ENCODE data around the gene THAP7.

Gene THAP7

DNA sequence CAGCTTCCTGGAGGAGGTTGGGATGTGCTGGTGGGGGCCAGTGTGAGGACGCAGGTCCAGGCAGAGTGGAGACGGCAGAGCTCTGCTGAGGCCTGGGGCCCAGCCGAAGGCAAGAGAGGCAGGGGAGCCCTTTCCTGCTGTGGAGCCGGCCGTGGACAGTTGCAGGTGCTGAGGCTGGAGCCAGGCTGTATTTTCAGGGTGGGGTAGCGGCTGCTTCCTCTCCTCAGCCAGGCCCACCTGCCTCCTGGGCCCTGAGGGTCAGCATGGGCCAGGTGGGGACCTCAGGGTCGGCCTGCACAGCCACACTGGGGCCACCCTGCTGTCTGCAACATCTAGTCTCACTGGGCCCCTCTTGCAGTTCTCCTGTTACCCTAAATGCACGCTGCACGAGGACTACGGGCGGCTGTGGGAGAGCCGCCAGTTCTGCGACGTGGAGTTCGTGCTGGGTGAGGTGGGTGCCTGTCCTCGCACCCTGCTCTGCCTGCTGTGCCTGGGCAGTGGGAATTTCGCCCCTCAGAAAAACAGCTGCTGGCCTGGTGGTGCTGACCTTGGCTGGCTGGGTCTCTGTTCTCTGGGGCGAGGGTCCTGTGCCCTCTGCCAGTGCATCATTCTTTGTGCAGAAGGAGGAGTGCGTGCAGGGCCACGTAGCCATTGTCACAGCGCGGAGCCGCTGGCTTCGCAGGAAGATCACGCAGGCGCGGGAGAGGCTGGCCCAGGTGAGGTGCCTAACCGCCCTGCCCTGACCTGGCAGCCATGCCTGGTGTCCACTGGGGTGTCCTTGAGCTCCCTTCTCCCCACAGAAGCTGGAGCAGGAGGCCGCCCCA, 8.4 kb downstream of the THAP7 start:
- peaks cover 37% of the 10 kb centered on the region for H3K36me3 ChIP-seq (ENCODE audit: control insufficient read depth, insufficient read depth, low read length)

GRCh38 chr22:20992456-20993303, 9.2 kb downstream of the THAP7 start:
- H3K36me3 ChIP-seq (ENCODE audit: control insufficient read depth, insufficient read depth, low read length), result peaks cover 37% of the 10 kb centered on the region
- H3K27me3 ChIP-seq (replicated peaks; ENCODE audit: control insufficient read depth, insufficient read depth, low read length), result no peaks in the 10 kb centered on the region
- TF ChIP-seq, protein P1, sequence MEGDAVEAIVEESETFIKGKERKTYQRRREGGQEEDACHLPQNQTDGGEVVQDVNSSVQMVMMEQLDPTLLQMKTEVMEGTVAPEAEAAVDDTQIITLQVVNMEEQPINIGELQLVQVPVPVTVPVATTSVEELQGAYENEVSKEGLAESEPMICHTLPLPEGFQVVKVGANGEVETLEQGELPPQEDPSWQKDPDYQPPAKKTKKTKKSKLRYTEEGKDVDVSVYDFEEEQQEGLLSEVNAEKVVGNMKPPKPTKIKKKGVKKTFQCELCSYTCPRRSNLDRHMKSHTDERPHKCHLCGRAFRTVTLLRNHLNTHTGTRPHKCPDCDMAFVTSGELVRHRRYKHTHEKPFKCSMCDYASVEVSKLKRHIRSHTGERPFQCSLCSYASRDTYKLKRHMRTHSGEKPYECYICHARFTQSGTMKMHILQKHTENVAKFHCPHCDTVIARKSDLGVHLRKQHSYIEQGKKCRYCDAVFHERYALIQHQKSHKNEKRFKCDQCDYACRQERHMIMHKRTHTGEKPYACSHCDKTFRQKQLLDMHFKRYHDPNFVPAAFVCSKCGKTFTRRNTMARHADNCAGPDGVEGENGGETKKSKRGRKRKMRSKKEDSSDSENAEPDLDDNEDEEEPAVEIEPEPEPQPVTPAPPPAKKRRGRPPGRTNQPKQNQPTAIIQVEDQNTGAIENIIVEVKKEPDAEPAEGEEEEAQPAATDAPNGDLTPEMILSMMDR (IDR thresholded peaks at IDR 0.05; ENCODE audit: insufficient read depth, low read length, poor library complexity, severe bottlenecking), result no peak
- no peak overlapping the region for H3K4me3 ChIP-seq (replicated peaks; ENCODE audit: low read depth, low read length)
- no peak for DNase-seq (ENCODE audit: extremely low read depth, insufficient read length)

More for the DNA sequence above, 8.4 kb downstream of the THAP7 start:
- H3K27me3 ChIP-seq (replicated peaks; ENCODE audit: control insufficient read depth, insufficient read depth, low read length), result no peaks in the 10 kb centered on the region
- no peak overlapping the region for H3K4me3 ChIP-seq (replicated peaks; ENCODE audit: low read depth, low read length)
- DNase-seq (ENCODE audit: extremely low read depth, insufficient read length), result no peak
- TF ChIP-seq, protein P1 (IDR thresholded peaks at IDR 0.05; ENCODE audit: insufficient read depth, low read length, poor library complexity, severe bottlenecking), result no peak

- Histone ChIP-seq H3K36me3 (ENCODE audit: control insufficient read depth, insufficient read depth, low read length) (peaks cover 37% of the 10 kb centered on the region), H3K4me3 (replicated peaks; ENCODE audit: low read depth, low read length) (no peak overlapping the region), H3K27me3 (replicated peaks; ENCODE audit: control insufficient read depth, insufficient read depth, low read length) (no peaks in the 10 kb centered on the region)
- no peak for DNase-seq (ENCODE audit: extremely low read depth, insufficient read length)
- TF ChIP-seq, protein P1 (IDR thresholded peaks at IDR 0.05; ENCODE audit: insufficient read depth, low read length, poor library complexity, severe bottlenecking), result no peak
Observed at GRCh38 chr22:20992056-20992442, 9.9 kb downstream of the THAP7 start.

- TF ChIP-seq, protein P1 (IDR thresholded peaks at IDR 0.05; ENCODE audit: insufficient read depth, low read length, poor library complexity, severe bottlenecking), result no peak
- no peaks in the 10 kb centered on the region for H3K27me3 ChIP-seq (replicated peaks; ENCODE audit: control insufficient read depth, insufficient read depth, low read length)
- peaks cover 34% of the 10 kb centered on the region for H3K36me3 ChIP-seq (ENCODE audit: control insufficient read depth, insufficient read depth, low read length)
- DNase-seq (ENCODE audit: extremely low read depth, insufficient read length), result no peak
- H3K4me3 ChIP-seq (replicated peaks; ENCODE audit: low read depth, low read length), result no peak overlapping the region
Observed at GRCh38 chr22:20991252-20992055, 10.5 kb downstream of the THAP7 start.

All from GM06990 (cell line).